Thymus (tissue), 11 donors: ENCODE data around the gene RFPL4AL1. TPM values are rescaled to one million over a fixed set of nuclear protein-coding genes. Genes with fewer than 3 reads are reported as not detected.
"Not testable (repeated sequence)": the region's sequence is repeated elsewhere in the genome, so short reads cannot be mapped to it uniquely, and the experiment has no call there.

Experiments used
- DNase-seq, 9 donors: peaks; one replicate each; pipeline ENCODE4 v3.0.0-alpha.2; 2013; ENCODE audit warnings: low spot score in 9 of 9, low read depth in 6 of 9, missing footprints in 1 of 9
- H3K27ac ChIP-seq, 2 donors: one replicate each; pipeline ENCODE4 v1.5.1; 2013; ENCODE audit warnings: control low read depth in 1 of 2, low read depth in 1 of 2, low read length in 1 of 2, mild to moderate bottlenecking in 1 of 2, moderate library complexity in 1 of 2
- H3K27me3 ChIP-seq, 2 donors: one replicate each; pipeline ENCODE4 v1.5.1; 2013; ENCODE audit warnings: low read length in 1 of 2; ENCODE audit not compliant: control insufficient read depth in 2 of 2, insufficient read depth in 1 of 2
- H3K36me3 ChIP-seq, 2 donors: one replicate each; pipeline ENCODE4 v1.5.1; 2013; ENCODE audit warnings: low read length in 1 of 2, mild to moderate bottlenecking in 1 of 2, moderate library complexity in 1 of 2; ENCODE audit not compliant: control insufficient read depth in 2 of 2, insufficient read depth in 2 of 2
- H3K4me1 ChIP-seq, 2 donors: one replicate each; pipeline ENCODE4 v1.5.1; 2013; ENCODE audit warnings: low read length in 2 of 2; ENCODE audit not compliant: control insufficient read depth in 2 of 2, insufficient read depth in 2 of 2
- H3K4me3 ChIP-seq, 2 donors: one replicate each; pipeline ENCODE4 v1.5.1; 2013; ENCODE audit warnings: low read length in 2 of 2, control low read depth in 1 of 2, mild to moderate bottlenecking in 1 of 2
- H3K9me3 ChIP-seq, 2 donors: one replicate each; pipeline ENCODE4 v1.5.1; 2013; ENCODE audit warnings: low read length in 1 of 2, mild to moderate bottlenecking in 1 of 2; ENCODE audit not compliant: control insufficient read depth in 2 of 2, insufficient read depth in 1 of 2
- WGBS: extraction: QIAGEN DNeasy Blood & Tissue Kit; methylation state at CpG from one replicate; pipeline ENCODE4 v1.1.7; 2013; 5-methylcytosine and 5-hydroxymethylcytosine counted together
- polyA plus RNA-seq: library from polyadenylated mRNA; stranded (reverse); fragments of 200-250 nt; gene quantifications from one replicate; pipeline ENCODE4 v1.2.3, GENCODE V29; 2013
- total RNA-seq: library from RNA; stranded (reverse); fragments of 120-200 nt; gene quantifications from one replicate; pipeline ENCODE4 v1.2.4, GENCODE V29; 2013
- donor health status: healthy.

The RFPL4AL1 gene
- total and polyA plus RNA-seq, 2 donors = 0.05 to 0.28 TPM

GRCh38 chr19:55758797-55759196 lies 10.1 kb upstream of the RFPL4AL1 start, which contains the start of gene RFPL4A:
Gene RFPL4A, plus strand, starts transcription at chr19:55759097. Its CDS starts 2,704 bp downstream, at chr19:55761801.
- WGBS = 97% methylated on average over 2 of the region's 3 CpGs
- DNase-seq, H3K36me3 ChIP-seq: not testable (repeated sequence)

DNA sequence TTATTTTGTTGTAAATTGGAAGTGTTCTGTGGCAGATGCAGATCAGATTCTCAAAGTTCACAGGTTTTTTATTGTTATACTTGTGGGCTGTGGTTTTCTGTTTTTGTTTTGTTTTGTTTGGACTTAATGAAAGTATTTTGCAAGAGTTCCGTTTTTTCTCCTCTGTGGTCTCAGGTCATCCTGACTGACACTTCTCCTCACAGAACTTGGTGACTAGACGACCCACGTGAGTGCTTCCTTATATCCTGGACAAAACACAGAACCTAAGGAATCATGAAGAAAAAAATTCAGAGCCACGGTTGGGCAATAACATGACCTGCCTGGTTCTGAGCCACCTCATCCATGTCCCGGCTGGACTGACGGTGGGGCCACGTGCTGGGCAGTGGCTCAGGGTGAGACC lies 2.5 kb upstream of the RFPL4AL1 start:
- Histone ChIP-seq H3K27me3 (no peaks in the 10 kb centered on the region), H3K27ac (no peak overlapping the region), H3K36me3 (no peaks in the 10 kb centered on the region), H3K9me3 (no peaks in the 10 kb centered on the region), H3K4me3 (no peak overlapping the region), H3K4me1 (no peaks in the 10 kb centered on the region)
- 71% methylated on average over 7 of the region's 7 CpGs for whole genome bisulfite sequencing
- DNase-seq = peak in 1 of 9 donors; percentile 1

More at GRCh38 chr19:55758797-55759196, 10.1 kb upstream of the RFPL4AL1 start, which contains the start of gene RFPL4A:
- H3K4me1 ChIP-seq, H3K27me3 ChIP-seq, H3K27ac ChIP-seq, H3K4me3 ChIP-seq, H3K9me3 ChIP-seq: not testable (repeated sequence)

GRCh38 chr19:55769632-55770031 lies 714 bp downstream of the RFPL4AL1 start:
- not testable (repeated sequence) for H3K27ac ChIP-seq, H3K9me3 ChIP-seq, DNase-seq, H3K36me3 ChIP-seq, H3K4me1 ChIP-seq, H3K27me3 ChIP-seq, H3K4me3 ChIP-seq
- WGBS = 75% methylated on average over 3 of the region's 3 CpGs

- no peak for DNase-seq
- no peaks in the 10 kb centered on the region for H3K9me3 ChIP-seq
- H3K36me3 ChIP-seq = no peaks in the 10 kb centered on the region
- H3K4me3 ChIP-seq = no peak overlapping the region
- 38% methylated on average over 7 of the region's 7 CpGs for WGBS
- H3K27me3 ChIP-seq = no peaks in the 10 kb centered on the region
- no peaks in the 10 kb centered on the region for H3K4me1 ChIP-seq
- no peak overlapping the region for H3K27ac ChIP-seq
These were observed 8.6 kb downstream of the RFPL4AL1 start for GRCh38 chr19:55777528-55777927.

GRCh38 chr19:55778331-55778730 lies 9.4 kb downstream of the RFPL4AL1 start:
- H3K36me3 ChIP-seq = no peaks in the 10 kb centered on the region
- H3K4me3 ChIP-seq = no peak overlapping the region
- WGBS = 92% methylated on average over 16 of the region's 16 CpGs
- no peak for DNase-seq
- no peaks in the 10 kb centered on the region for H3K9me3 ChIP-seq
- no peak overlapping the region for H3K27ac ChIP-seq
- H3K27me3 ChIP-seq = no peaks in the 10 kb centered on the region
- H3K4me1 ChIP-seq = no peaks in the 10 kb centered on the region

- Histone ChIP-seq H3K27ac (no peak overlapping the region), H3K4me1 (no peaks in the 10 kb centered on the region), H3K4me3 (no peak overlapping the region), H3K36me3 (no peaks in the 10 kb centered on the region), H3K27me3 (no peaks in the 10 kb centered on the region), H3K9me3 (no peaks in the 10 kb centered on the region)
- no peak for DNase-seq
- 90% methylated on average over 5 of the region's 5 CpGs for WGBS
These were observed 12.2 kb downstream of the RFPL4AL1 start for GRCh38 chr19:55781112-55781511.

DNA sequence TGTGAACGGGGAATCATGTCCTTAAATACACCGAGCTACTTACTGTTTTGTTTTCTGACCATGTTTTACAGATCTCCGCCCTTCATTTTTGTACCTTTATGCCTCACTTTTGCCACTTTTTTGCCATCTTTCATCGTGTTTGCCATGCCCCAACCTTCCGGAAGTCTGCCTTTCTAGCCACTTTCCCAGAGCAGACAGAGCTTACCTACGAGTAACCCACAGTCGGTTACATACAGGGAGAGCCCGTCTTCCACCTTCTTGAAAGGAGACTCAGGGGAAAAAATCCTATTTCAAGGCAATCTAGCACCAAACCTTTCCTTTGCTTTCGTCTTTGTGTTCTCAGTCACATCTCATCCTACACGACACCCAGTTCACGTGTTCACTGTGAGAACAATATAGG lies 26.1 kb downstream of the RFPL4AL1 start:
- Histone ChIP-seq H3K4me1 (no peaks in the 10 kb centered on the region), H3K27me3 (no peaks in the 10 kb centered on the region), H3K36me3 (no peaks in the 10 kb centered on the region), H3K9me3 (peaks cover 0 to 1% of the 10 kb centered on the region in 2 donors), H3K4me3 (no peak overlapping the region), H3K27ac (no peak overlapping the region)
- WGBS = 94% methylated on average over 11 of the region's 11 CpGs
- DNase-seq = no peak

DNA sequence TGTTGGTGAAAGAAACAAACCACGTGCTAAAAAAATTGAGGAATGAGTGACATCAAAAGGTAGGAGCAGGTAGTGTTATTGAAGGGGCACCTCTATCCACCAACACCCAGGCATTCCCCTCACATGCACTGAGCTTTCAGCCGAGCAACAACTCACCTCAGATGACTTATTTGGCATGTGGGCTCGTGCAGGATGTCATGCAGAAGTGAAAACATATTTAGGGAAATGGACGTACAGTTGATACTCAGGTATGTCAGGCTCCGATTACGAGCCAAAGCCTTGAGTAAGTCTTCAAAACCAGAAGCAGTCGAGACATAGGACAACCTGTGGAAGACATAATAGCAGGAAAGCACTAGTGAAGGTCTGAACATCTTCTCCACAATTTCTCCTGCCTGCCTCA lies 32.5 kb downstream of the RFPL4AL1 start:
- Histone ChIP-seq H3K36me3 (no peaks in the 10 kb centered on the region), H3K4me3 (no peak overlapping the region), H3K27ac (no peak overlapping the region), H3K27me3 (no peaks in the 10 kb centered on the region), H3K9me3 (no peaks in the 10 kb centered on the region), H3K4me1 (no peaks in the 10 kb centered on the region)
- no peak for DNase-seq
- 76% methylated on average over 7 of the region's 7 CpGs for WGBS

- 96% methylated on average over 2 of the region's 2 CpGs for WGBS
- Histone ChIP-seq H3K27me3 (no peaks in the 10 kb centered on the region), H3K9me3 (no peaks in the 10 kb centered on the region), H3K36me3 (no peaks in the 10 kb centered on the region), H3K4me3 (no peak overlapping the region), H3K4me1 (no peaks in the 10 kb centered on the region), H3K27ac (no peak overlapping the region)
- no peak for DNase-seq
These were observed 33.4 kb downstream of the RFPL4AL1 start for GRCh38 chr19:55802281-55802680.
